ENCODE results near the gene FAM241B.

The FAM241B gene

GRCh38 chr10:69636626-69637605, 6.9 kb downstream of the FAM241B start:
- TF ChIP-seq CTCF (IDR thresholded peaks at IDR 0.05; ENCODE audit: low read depth, low read length), result peak; percentile 34
- H3K4me3 ChIP-seq (ENCODE audit: low read depth, low read length), result no peak overlapping the region
- DNase-seq (ENCODE audit: low read depth, low spot score), result no peak
- in situ Hi-C loops (cut with HindIII; ENCODE audit: low sequenced_read_pairs), result no loop called here

DNA sequence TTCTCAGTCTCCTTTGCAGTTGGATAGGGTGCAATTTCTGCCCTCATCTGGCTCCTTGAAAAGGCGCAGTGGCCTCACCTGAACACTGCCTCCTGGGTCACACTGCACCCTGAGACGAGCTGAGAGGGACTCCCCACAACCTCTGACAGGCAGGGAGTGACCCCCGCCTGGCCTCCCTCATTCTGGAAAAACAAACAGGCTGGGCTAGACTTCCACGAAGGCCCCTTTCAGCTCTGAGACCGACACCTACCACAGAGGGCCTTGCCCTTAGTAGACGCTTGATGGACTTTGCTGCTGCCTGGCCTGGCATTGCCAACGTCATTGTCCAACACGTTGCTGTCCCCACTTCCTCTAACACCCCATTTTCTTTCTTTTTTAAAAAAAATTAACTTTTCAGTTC, 8.6 kb downstream of the FAM241B start:
- H3K4me3 ChIP-seq (ENCODE audit: low read depth, low read length), result no peak overlapping the region
- no peak for DNase-seq (ENCODE audit: low read depth, low spot score)
- in situ Hi-C loops (cut with HindIII; ENCODE audit: low sequenced_read_pairs), result no loop called here
- TF ChIP-seq CTCF (IDR thresholded peaks at IDR 0.05; ENCODE audit: low read depth, low read length), result no peak

- DNase-seq (ENCODE audit: low read depth, low spot score), result peak; percentile 64
- in situ Hi-C loops (cut with HindIII; ENCODE audit: low sequenced_read_pairs), result no loop called here
- peak; percentile 85 for TF ChIP-seq CTCF (IDR thresholded peaks at IDR 0.05; ENCODE audit: low read depth, low read length)
- no peak overlapping the region for H3K4me3 ChIP-seq (ENCODE audit: low read depth, low read length)
Observed at GRCh38 chr10:69639291-69640195, 9.5 kb downstream of the FAM241B start.

DNA sequence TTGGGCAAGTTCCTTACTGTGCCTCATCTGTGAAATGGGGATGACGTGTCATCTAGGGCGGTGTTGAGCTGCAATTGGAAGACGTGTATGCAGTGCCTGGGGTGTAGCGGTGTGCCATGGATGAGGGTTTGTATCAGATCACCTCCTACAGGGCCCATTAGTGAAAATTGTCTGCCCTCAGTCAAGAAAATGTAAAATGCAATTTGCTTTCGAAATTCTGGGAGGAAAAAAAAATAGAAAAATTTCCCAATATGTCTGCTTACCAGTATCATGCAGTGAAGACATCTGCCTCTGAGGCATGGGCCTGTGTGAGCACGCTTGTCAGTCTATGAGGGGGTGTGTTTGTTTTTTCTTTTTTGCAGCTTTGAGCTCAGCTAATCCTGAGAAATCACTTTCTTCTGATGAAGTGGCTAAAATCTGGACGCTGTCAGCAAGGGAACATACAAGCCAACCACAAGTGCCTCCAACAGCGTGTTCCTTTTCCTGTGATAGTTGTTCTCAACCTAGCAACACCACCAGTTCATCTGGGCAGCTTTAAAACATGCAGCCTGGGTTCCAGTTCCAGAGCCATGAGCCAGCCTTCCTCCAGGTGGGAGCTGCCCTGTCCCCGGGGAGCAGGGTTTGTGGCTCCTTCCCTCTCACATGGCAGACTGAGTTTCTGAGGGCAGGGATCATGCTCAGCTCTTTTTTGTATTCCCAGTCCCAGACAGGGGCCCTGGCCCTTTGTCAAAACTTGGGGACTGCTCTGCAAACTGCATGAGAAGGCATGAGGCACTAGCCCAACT, 10.3 kb downstream of the FAM241B start:
- in situ Hi-C loops (cut with HindIII; ENCODE audit: low sequenced_read_pairs), result no loop called here
- DNase-seq (ENCODE audit: low read depth, low spot score), result peak; percentile 19
- no peak for TF ChIP-seq CTCF (IDR thresholded peaks at IDR 0.05; ENCODE audit: low read depth, low read length)
- no peak overlapping the region for H3K4me3 ChIP-seq (ENCODE audit: low read depth, low read length)

- H3K4me3 ChIP-seq (ENCODE audit: low read depth, low read length), result no peak overlapping the region
- no peak for DNase-seq (ENCODE audit: low read depth, low spot score)
- TF ChIP-seq CTCF (IDR thresholded peaks at IDR 0.05; ENCODE audit: low read depth, low read length), result no peak
- in situ Hi-C loops (cut with HindIII; ENCODE audit: low sequenced_read_pairs), result no loop called here
Observed at GRCh38 chr10:69641261-69641980, 11.4 kb downstream of the FAM241B start.

All from astrocyte of the spinal cord (primary cell).